HG02571 (cell line): ENCODE measurements around the gene ARHGAP23.
"Not testable (repeated sequence)": the region's sequence is repeated elsewhere in the genome, so short reads cannot be mapped to it uniquely, and the experiment has no call there.

Source experiments
- ATAC-seq: cut with Tn5 transposase; IDR thresholded peaks from one replicate; pipeline ENCODE4 v1.9.1; 2021; ENCODE audit warnings: mild to moderate bottlenecking, moderate library complexity; ENCODE audit not compliant: unreplicated experiment

ARHGAP23 gene

GRCh38 chr17:38511150-38512108 is 83.2 kb downstream of the ARHGAP23 start:
- no peak for ATAC-seq

GRCh38 chr17:38512473-38513058 is 84.3 kb downstream of the ARHGAP23 start:
- ATAC-seq = no peak

- ATAC-seq = not testable (repeated sequence)
These were observed 98.3 kb downstream of the ARHGAP23 start for GRCh38 chr17:38526526-38526925.

- ATAC-seq = not testable (repeated sequence)
These were observed 99.9 kb downstream of the ARHGAP23 start for GRCh38 chr17:38528141-38528540.

GRCh38 chr17:38530856-38531255 is 102.6 kb downstream of the ARHGAP23 start:
- ATAC-seq = not testable (repeated sequence)

GRCh38 chr17:38531761-38532160 is 103.5 kb downstream of the ARHGAP23 start:
- ATAC-seq = not testable (repeated sequence)

DNA sequence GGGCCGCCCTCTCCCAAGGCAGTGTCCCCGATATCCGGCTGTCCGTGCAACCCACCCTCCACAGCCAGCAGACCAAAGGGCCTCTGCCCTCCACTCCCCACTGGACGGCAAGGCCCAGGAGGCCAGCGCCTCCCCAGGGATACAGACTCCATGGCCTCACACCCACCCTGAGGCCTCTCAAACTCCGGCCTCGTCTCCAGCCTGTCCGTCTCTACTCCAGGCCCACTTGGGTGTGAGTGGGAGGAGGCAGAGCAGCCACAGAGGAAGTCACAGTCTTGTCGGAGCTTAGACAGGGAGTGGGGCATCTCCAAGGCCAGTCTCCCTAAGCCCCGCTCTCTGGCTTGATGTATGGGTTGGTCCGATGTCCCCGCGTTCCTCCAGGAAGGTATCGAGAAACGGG is 104.2 kb downstream of the ARHGAP23 start:
- ATAC-seq = no peak

- ATAC-seq = no peak
These were observed 105.0 kb downstream of the ARHGAP23 start for GRCh38 chr17:38533241-38533640.

DNA sequence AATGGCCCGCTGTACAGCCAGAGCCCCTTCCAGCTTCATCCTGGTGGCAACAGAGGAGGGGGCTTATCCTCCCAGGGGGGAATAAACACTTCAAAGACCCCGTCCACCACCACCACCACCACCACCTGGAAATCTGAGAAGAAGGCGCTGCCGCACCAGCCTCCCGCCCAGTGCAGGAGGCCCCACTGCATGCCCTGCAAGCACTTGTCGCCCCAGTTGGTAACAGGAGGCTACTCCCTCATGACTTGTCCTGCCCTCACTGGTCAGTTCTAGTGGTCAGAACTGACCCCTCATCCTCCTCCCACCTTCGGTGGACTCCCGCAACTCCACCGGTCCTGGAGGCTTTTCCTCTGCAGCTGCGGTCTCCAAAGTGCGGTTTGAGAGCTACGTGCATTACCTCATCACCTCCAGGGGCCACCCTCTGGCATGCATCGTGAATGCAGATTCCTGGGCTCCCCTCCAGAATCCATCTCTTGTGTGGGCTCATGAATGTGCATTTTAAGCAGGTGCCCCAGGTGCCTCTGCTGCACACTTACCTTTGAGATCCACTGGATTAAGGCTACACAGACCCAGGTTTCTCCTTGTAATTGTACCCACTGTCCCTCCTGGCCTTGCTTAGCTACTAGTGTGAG is 105.7 kb downstream of the ARHGAP23 start:
- ATAC-seq = no peak

DNA sequence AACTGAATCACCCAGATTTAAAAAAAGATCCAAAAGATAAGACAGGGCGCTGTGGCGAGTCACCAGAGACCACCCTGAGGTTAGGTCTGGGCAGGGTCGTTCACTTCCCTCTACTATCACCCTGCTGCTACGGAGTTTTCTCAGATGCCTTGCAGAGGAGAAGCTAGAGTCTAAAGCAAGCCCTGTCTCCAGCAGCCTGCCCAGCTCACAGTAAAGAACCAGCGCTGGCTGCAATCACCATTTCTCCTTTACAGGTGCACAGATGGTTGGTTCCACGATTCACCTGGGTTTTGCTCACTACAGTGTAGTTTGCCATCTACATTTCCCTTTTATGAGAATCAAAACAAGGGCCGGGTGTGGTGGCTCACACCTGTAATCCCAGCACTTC is 106.2 kb downstream of the ARHGAP23 start:
- ATAC-seq = no peak

- no peak for ATAC-seq
These were observed 107.6 kb downstream of the ARHGAP23 start for GRCh38 chr17:38535886-38536285.

DNA sequence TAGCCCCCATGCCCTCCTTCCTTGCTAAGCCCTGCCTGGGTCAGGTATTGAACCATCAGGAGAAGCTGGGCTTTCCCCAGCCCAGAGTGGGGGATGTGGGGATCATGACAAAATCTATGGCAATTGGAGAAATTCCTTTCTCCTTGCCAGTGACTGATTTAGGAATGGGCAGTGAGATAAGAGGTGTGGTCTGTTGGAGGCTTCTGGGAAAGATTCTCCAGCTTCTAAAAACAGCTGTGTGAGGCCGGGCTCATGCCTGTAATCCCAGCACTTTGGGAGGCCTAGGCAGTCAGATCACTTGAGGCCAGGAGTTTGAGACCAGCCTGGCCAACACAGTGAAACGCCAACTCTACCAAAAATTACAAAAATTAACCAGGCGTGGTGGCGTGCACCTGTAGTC is 108.4 kb downstream of the ARHGAP23 start:
- no peak for ATAC-seq

GRCh38 chr17:38538906-38539305 is 110.6 kb downstream of the ARHGAP23 start:
- no peak for ATAC-seq

DNA sequence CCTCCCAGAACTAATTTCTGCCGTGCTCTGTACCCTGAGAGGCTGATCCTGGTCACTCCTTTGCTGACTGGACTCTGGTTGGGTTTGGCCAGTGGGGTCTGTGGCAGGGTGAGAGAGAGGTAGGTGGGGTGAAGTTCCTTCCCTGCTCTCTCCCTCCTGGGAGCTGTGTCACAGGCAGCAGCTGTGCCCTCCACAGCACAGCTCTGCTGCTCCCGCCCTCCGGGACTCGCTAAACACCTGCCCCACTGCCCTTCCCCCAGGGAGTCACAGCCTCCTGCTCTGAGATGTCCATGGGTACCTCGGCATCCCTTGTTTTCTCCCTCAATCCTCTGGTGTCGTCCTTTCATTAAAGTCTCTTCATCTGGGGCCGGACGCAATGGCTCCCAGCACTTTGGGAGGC is 111.1 kb downstream of the ARHGAP23 start:
- ATAC-seq = no peak

DNA sequence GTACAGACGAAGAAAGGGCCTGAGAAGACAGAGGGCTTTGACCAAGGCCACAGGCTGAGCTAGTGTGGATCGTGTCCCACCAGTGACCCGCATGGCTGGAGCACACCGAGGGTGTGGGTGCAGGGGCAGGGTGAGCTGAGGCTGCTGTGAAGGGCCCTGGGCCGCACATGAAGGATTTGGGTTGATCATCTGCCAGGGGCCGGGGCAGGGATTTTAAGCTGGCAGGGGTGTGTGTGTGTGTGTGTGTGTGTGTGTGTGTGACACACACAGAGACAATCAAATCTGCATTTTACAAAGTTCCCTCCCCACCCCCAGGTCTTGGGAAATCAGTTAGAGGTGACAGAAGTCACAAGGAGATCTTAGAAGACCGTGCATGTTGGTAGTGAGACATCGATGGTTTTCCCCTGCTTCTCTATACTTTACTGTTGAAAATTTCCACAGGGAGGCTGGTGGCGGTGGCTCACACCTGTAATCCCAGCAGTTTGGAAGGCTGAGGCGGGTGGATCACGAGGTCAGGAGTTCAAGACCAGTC is 112.3 kb downstream of the ARHGAP23 start:
- ATAC-seq = no peak

- no peak for ATAC-seq
These were observed 113.0 kb downstream of the ARHGAP23 start for GRCh38 chr17:38541281-38541680.

- no peak for ATAC-seq
These were observed 114.0 kb downstream of the ARHGAP23 start for GRCh38 chr17:38542286-38542685.

DNA sequence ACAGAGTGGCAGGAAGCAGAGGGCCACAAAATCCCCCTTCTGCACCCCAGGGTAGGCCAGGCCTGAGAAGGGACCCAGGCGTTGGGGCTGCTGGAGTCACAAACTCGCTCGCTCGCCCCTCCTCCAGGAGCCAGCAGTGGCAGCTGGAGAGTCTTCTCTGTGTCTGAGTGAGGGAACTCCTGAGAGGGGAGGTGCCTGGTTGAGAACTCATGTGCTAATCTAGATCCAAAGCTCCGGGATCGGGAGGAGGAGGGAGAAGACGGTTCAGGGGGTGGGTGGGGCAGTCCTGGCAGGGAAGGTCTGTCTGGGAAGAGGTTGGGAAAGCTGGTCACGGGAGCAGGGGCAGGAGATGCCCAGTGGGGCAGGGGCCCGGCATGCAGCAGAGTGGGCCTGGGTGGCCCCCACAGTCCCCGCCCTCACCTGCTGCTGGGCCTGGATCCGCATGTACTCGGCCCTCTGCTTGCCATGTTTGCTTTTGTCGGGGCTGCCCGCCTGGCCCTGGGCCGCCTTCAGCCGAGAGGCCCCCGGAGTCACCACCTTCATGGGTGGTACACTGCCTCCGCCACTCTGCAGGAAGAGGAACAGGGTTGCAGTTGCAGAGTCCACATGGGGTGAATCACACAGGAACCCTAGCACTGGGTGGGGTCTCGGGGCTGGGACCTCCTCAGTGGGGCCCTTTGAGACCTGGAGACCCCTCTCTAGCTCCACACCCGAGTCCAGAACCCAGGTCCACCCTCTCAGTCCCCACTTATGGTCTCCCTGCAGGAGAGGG is 115.3 kb downstream of the ARHGAP23 start:
- ATAC-seq = no peak

- ATAC-seq = no peak
These were observed 116.0 kb downstream of the ARHGAP23 start for GRCh38 chr17:38544175-38544838.

DNA sequence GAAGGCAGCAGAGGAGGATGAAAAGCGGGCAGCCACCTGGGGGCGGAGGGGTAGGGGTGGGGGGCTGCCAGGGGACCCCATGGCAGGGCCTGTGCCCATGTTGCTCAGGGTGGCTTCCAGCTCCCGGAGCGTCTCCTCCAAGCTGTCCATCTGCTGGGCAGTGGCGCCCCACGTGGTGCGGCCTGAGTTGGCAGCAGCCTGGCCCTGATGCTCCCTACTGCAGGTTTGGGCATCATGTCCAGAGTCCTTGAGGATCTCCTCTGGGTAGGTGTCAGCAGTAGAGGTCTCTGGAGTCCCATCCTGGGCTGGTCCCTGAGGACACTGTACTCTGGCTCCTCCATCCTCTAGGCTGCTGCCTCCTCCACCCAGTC is 116.6 kb downstream of the ARHGAP23 start:
- no peak for ATAC-seq
